DOHH2 (cell line): ENCODE data around the gene DMC1.

ENCODE experiments used
- H3F3A ChIP-seq: fragments of 200-600 bp; sonication (generic), shearing (Covaris generic); 2 replicates; pipeline ENCODE4 v1.6.0; 2016; ENCODE audit warnings: antibody characterized with exemption, mild to moderate bottlenecking; ENCODE audit not compliant: control insufficient read depth, insufficient read depth
- H3K27ac ChIP-seq: fragments of 200-600 bp; sonication (generic); 2 replicates; pipeline ENCODE4 v1.5.1; 2014; ENCODE audit warnings: low read depth, mild to moderate bottlenecking, low read length, moderate library complexity
- H3K27me3 ChIP-seq: fragments of 200-600 bp; sonication (generic); 2 replicates; pipeline ENCODE4 v1.6.1; 2014; ENCODE audit warnings: mild to moderate bottlenecking, low read length, mixed read lengths; ENCODE audit not compliant: control insufficient read depth
- H3K36me3 ChIP-seq: fragments of 200-600 bp; sonication (generic); 2 replicates; pipeline ENCODE4 v1.6.1; 2014; ENCODE audit warnings: mild to moderate bottlenecking, low read length, moderate library complexity, mixed read lengths; ENCODE audit not compliant: control insufficient read depth
- H3K4me1 ChIP-seq: fragments of 200-600 bp; sonication (generic); 2 replicates; pipeline ENCODE4 v1.6.1; 2014; ENCODE audit warnings: mild to moderate bottlenecking, low read length, mixed read lengths; ENCODE audit not compliant: control insufficient read depth
- H3K4me2 ChIP-seq: fragments of 200-600 bp; sonication (generic); 2 replicates; pipeline ENCODE4 v1.6.0; 2014; ENCODE audit warnings: mild to moderate bottlenecking, low read length, moderate library complexity
- H3K4me3 ChIP-seq: fragments of 200-600 bp; sonication (generic); 2 replicates; pipeline ENCODE4 v1.5.1; 2014; ENCODE audit warnings: mild to moderate bottlenecking, low read length, mixed read lengths
- H3K79me2 ChIP-seq: fragments of 200-600 bp; sonication (generic); 2 replicates; pipeline ENCODE4 v1.6.1; 2014; ENCODE audit warnings: mild to moderate bottlenecking, low read length, mixed read lengths; ENCODE audit not compliant: control insufficient read depth
- H3K9me2 ChIP-seq: fragments of 200-600 bp; sonication (generic); replicated peaks from 2 replicates; pipeline ENCODE4 v1.6.1; 2014; ENCODE audit warnings: mild to moderate bottlenecking, low read length, mixed read lengths; ENCODE audit not compliant: control insufficient read depth
- H3K9me3 ChIP-seq: fragments of 200-600 bp; sonication (generic); 2 replicates; pipeline ENCODE4 v1.6.1; 2014; ENCODE audit warnings: antibody characterized with exemption, low read length, mixed read lengths; ENCODE audit not compliant: control insufficient read depth, insufficient read depth
- H4K20me1 ChIP-seq: fragments of 200-600 bp; sonication (generic); 2 replicates; pipeline ENCODE4 v1.6.0; 2014; ENCODE audit warnings: low read depth, mild to moderate bottlenecking, antibody characterized with exemption, low read length, moderate library complexity; ENCODE audit not compliant: control insufficient read depth, insufficient read depth
- CTCF ChIP-seq: fragments of 200-600 bp; sonication (generic); IDR thresholded peaks from one replicate; pipeline ENCODE4 v1.5.1; 2014; ENCODE audit warnings: antibody characterized with exemption, mild to moderate bottlenecking, low read depth, low read length; ENCODE audit not compliant: poor library complexity, severe bottlenecking
- EZH2phosphoT487 ChIP-seq: fragments of 200-600 bp; sonication (generic); IDR thresholded peaks from 2 replicates; pipeline ENCODE4 v1.6.1; 2017; ENCODE audit warnings: borderline replicate concordance, mild to moderate bottlenecking, antibody characterized with exemption, low read length, moderate library complexity, mixed read lengths

DMC1 gene

GRCh38 chr22:38614332-38615063 lies 44.5 kb upstream of the DMC1 start:
- Histone ChIP-seq H3K9me3 (no peaks in the 10 kb centered on the region), H3K27me3 (no peaks in the 10 kb centered on the region), H4K20me1 (no peaks in the 10 kb centered on the region), H3K36me3 (no peaks in the 10 kb centered on the region), H3F3A (0 out of 2 replicates have a peak, but pooled peaks cover 2% of the 10 kb centered on the region), H3K79me2 (no peaks in the 10 kb centered on the region), H3K4me1 (peaks cover 18% of the 10 kb centered on the region), H3K9me2 (no peaks in the 10 kb centered on the region), H3K27ac (no peak overlapping the region), H3K4me3 (no peak overlapping the region), H3K4me2 (no peak overlapping the region)
- TF ChIP-seq CTCF (no peak), EZH2phosphoT487 (no peak)

DNA sequence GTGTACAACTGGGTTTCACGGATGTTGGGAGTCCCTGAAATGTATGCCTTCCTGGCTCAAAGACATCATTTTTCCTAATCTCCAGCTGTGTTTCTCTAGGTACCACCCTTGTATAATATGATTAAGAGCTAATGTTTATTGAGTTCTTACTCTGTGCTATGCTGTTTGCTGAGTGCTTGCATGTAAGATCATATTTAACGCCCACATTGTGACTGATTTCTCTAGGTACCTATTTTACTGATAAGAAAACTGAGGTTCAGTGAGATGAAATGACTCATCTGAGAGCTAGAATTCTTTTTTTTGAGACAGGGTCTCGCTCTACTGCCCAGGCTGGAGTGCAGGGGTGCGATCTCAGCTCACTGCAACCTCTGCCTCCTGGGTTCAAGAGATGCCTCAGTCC lies 43.6 kb upstream of the DMC1 start:
- Histone ChIP-seq H3K4me1 (peaks cover 13% of the 10 kb centered on the region), H3K4me2 (no peak overlapping the region), H3K27me3 (no peaks in the 10 kb centered on the region), H3K9me2 (no peaks in the 10 kb centered on the region), H3K79me2 (no peaks in the 10 kb centered on the region), H3F3A (0 out of 2 replicates have a peak, but pooled peaks cover 2% of the 10 kb centered on the region), H3K36me3 (no peaks in the 10 kb centered on the region), H3K9me3 (no peaks in the 10 kb centered on the region), H4K20me1 (no peaks in the 10 kb centered on the region), H3K27ac (no peak overlapping the region), H3K4me3 (no peak overlapping the region)
- TF ChIP-seq EZH2phosphoT487 (no peak), CTCF (no peak)

GRCh38 chr22:38612217-38613006 lies 42.4 kb upstream of the DMC1 start:
- Histone ChIP-seq H3K4me3 (no peak overlapping the region), H3K27me3 (no peaks in the 10 kb centered on the region), H4K20me1 (no peaks in the 10 kb centered on the region), H3K9me2 (no peaks in the 10 kb centered on the region), H3K79me2 (no peaks in the 10 kb centered on the region), H3K4me1 (peaks cover 6% of the 10 kb centered on the region), H3K9me3 (no peaks in the 10 kb centered on the region), H3K27ac (no peak overlapping the region), H3K36me3 (no peaks in the 10 kb centered on the region), H3K4me2 (no peak overlapping the region), H3F3A (0 out of 2 replicates have a peak, but pooled peaks cover 2% of the 10 kb centered on the region)
- TF ChIP-seq CTCF (no peak), EZH2phosphoT487 (no peak)
